ENCODE measurements around the gene AMH.

Gene AMH

DNA sequence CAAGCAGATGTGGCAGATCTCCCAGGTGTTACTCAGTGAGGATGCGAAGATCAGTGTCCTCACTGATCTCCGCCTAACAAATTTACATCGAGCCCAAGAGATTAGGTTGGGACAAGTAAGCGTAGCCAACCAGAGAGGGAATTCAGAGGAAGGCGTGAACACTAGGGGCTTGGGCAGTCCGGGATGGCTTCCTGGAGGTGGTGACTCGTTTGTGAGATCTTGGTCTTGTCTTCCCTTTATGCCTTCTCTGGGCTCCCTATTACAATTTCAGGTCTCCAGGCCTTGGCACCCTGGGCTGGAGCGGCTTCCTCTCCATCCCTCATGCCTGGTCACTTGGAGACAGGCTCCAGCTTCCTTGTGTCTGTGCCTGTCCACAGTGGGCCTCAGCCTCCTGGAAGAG is 6.3 kb upstream of the AMH start:
- peak overlapping the region; percentile 28 for H4K8ac ChIP-seq (ENCODE audit: low read length)

DNA sequence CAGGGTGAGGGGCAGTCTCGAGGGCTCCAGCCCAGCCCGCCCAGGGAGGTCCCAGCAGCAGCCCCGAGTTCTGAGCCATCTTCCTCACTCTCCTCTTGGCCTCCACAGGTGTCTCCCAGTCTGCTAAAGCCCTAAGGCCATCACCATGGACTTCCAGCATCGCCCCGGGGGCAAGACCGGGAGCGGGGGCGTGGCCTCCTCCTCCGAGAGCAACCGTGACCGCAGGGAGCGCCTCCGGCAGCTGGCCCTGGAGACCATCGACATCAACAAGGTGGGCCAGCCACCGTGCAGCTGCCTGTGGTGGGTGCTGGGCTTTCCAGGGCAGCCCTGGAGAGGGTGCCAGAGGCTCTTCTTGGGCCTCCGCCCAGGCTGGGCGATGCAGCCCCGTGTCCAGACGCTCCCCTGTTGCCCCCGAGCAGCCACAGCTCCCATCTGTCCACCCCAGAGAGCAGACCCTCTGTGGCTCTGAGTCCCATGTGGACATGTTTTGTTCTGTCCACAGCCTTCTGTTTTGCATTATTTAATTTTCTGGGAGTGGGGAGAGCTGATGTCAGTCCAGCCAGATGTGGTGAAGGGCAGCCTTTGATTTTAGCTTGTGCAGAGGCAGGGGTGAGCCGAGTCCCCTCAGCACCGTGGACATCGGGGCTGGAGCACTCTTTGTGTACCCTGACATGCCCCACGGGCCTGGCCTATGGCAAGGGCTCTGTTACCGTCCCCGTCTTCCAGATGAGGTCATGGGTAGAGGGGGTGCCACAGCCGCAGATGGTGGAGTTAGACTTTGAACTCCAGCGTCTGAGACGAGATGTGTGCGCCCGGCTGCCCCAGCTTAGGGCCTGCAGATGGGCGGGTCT is 5.6 kb upstream of the AMH start:
- H3K79me1 ChIP-seq (replicated peaks; ENCODE audit: low read length, poor library complexity, severe bottlenecking) = peaks cover 25% of the 10 kb centered on the region
- H3K27me3 ChIP-seq (ENCODE audit: control insufficient read depth in 1 of 2, insufficient read depth in 1 of 2, low read length in 2 of 2) = no peaks in the 10 kb centered on the region
- H4K91ac ChIP-seq (ENCODE audit: low read length) = no peak overlapping the region
- peaks cover 49 to 83% of the 10 kb centered on the region in 2 experiments for H3K36me3 ChIP-seq (ENCODE audit: control insufficient read depth in 1 of 2, insufficient read depth in 2 of 2, low read depth in 1 of 2, low read length in 2 of 2)
- no peaks in the 10 kb centered on the region for H3K9me3 ChIP-seq (ENCODE audit: control insufficient read depth, low read length)
- no peak overlapping the region for H3K23ac ChIP-seq (ENCODE audit: low read length in 2 of 2)
- no peak overlapping the region for H2BK15ac ChIP-seq (ENCODE audit: low read depth, poor library complexity, severe bottlenecking)
- H3K14ac ChIP-seq (ENCODE audit: low read length in 2 of 2) = no peak overlapping the region
- H2AK5ac ChIP-seq (ENCODE audit: low read length, severe bottlenecking) = no peak overlapping the region
- no peak overlapping the region for H2BK5ac ChIP-seq (ENCODE audit: low read depth, low read length, poor library complexity, severe bottlenecking)
- peaks cover 37% of the 10 kb centered on the region for H3K4me1 ChIP-seq (ENCODE audit: control insufficient read depth, insufficient read depth, low read depth, low read length)
- no peak overlapping the region for H3K4me2 ChIP-seq (ENCODE audit: low read length, poor library complexity, severe bottlenecking)
- no peak overlapping the region for H3K27ac ChIP-seq (ENCODE audit: low read length, poor library complexity, severe bottlenecking)
- no peak overlapping the region for H3K18ac ChIP-seq (ENCODE audit: low read depth in 1 of 2, low read length in 2 of 2)
- DNase-seq = no peak
- no peak overlapping the region for H2AFZ ChIP-seq (ENCODE audit: low read depth, low read length)
- H2BK120ac ChIP-seq (ENCODE audit: low read depth, low read length) = no peak overlapping the region
- no peak overlapping the region for H4K8ac ChIP-seq (ENCODE audit: low read length)
- 90% methylated on average over 31 of the region's 32 CpGs for WGBS
- no peak overlapping the region for H3K4ac ChIP-seq (ENCODE audit: low read depth in 1 of 2, low read length in 2 of 2)
- no peak overlapping the region for H3K9ac ChIP-seq (ENCODE audit: low read length)
- no peak overlapping the region for H2BK12ac ChIP-seq (ENCODE audit: low read length in 2 of 2)
- no peak overlapping the region for H3K4me3 ChIP-seq (ENCODE audit: insufficient read depth in 1 of 2, low read depth in 1 of 2, low read length in 2 of 2)

More for the DNA sequence above, 6.3 kb upstream of the AMH start:
- Histone ChIP-seq H3K36me3 (ENCODE audit: control insufficient read depth in 1 of 2, insufficient read depth in 2 of 2, low read depth in 1 of 2, low read length in 2 of 2) (peaks cover 52 to 76% of the 10 kb centered on the region in 2 experiments), H2BK5ac (ENCODE audit: low read depth, low read length, poor library complexity, severe bottlenecking) (no peak overlapping the region), H2BK120ac (ENCODE audit: low read depth, low read length) (no peak overlapping the region), H2AFZ (ENCODE audit: low read depth, low read length) (no peak overlapping the region), H3K18ac (ENCODE audit: low read depth in 1 of 2, low read length in 2 of 2) (no peak overlapping the region), H3K9ac (ENCODE audit: low read length) (no peak overlapping the region), H2AK5ac (ENCODE audit: low read length, severe bottlenecking) (no peak overlapping the region), H3K27ac (ENCODE audit: low read length, poor library complexity, severe bottlenecking) (no peak overlapping the region), H2BK15ac (ENCODE audit: low read depth, poor library complexity, severe bottlenecking) (no peak overlapping the region), H3K4ac (ENCODE audit: low read depth in 1 of 2, low read length in 2 of 2) (peak overlapping the region in 1 of 2 experiments; percentile 38), H3K4me2 (ENCODE audit: low read length, poor library complexity, severe bottlenecking) (no peak overlapping the region), H3K23ac (ENCODE audit: low read length in 2 of 2) (no peak overlapping the region), H3K9me3 (ENCODE audit: control insufficient read depth, low read length) (no peaks in the 10 kb centered on the region), H4K91ac (ENCODE audit: low read length) (no peak overlapping the region), H3K14ac (ENCODE audit: low read length in 2 of 2) (no peak overlapping the region), H3K27me3 (ENCODE audit: control insufficient read depth in 1 of 2, insufficient read depth in 1 of 2, low read length in 2 of 2) (no peaks in the 10 kb centered on the region), H3K4me1 (ENCODE audit: control insufficient read depth, insufficient read depth, low read depth, low read length) (peaks cover 40% of the 10 kb centered on the region), H3K79me1 (replicated peaks; ENCODE audit: low read length, poor library complexity, severe bottlenecking) (peaks cover 20% of the 10 kb centered on the region), H3K4me3 (ENCODE audit: insufficient read depth in 1 of 2, low read depth in 1 of 2, low read length in 2 of 2) (no peak overlapping the region), H2BK12ac (ENCODE audit: low read length in 2 of 2) (no peak overlapping the region)
- DNase-seq = no peak
- 97% methylated on average over 8 of the region's 8 CpGs for WGBS

DNA sequence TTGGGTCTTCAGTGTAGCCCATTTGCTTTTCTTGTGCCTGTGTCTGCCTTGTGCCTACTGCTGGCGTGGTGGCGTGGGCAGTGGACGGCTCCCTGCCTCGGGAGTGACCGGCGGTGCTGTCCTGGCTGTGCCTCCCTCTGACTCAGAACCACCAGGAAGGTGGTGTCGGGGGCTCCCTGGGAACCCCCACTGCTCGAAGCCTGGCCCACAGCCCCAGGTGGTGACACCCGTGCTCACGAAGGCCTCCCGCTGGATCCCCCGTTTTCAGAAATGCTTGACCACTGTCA is 5.1 kb upstream of the AMH start:
- no peak overlapping the region for H3K4me2 ChIP-seq (ENCODE audit: low read length, poor library complexity, severe bottlenecking)
- H4K8ac ChIP-seq (ENCODE audit: low read length) = no peak overlapping the region
- no peak overlapping the region for H2BK12ac ChIP-seq (ENCODE audit: low read length in 2 of 2)
- H3K4ac ChIP-seq (ENCODE audit: low read depth in 1 of 2, low read length in 2 of 2) = no peak overlapping the region
- H3K27me3 ChIP-seq (ENCODE audit: control insufficient read depth in 1 of 2, insufficient read depth in 1 of 2, low read length in 2 of 2) = no peaks in the 10 kb centered on the region
- H4K91ac ChIP-seq (ENCODE audit: low read length) = no peak overlapping the region
- H3K23ac ChIP-seq (ENCODE audit: low read length in 2 of 2) = no peak overlapping the region
- no peak overlapping the region for H2BK5ac ChIP-seq (ENCODE audit: low read depth, low read length, poor library complexity, severe bottlenecking)
- no peak overlapping the region for H3K18ac ChIP-seq (ENCODE audit: low read depth in 1 of 2, low read length in 2 of 2)
- WGBS = 97% methylated on average over 12 of the region's 12 CpGs
- H2AFZ ChIP-seq (ENCODE audit: low read depth, low read length) = no peak overlapping the region
- no peak overlapping the region for H3K27ac ChIP-seq (ENCODE audit: low read length, poor library complexity, severe bottlenecking)
- no peak overlapping the region for H3K4me3 ChIP-seq (ENCODE audit: insufficient read depth in 1 of 2, low read depth in 1 of 2, low read length in 2 of 2)
- peaks cover 52 to 89% of the 10 kb centered on the region in 2 experiments for H3K36me3 ChIP-seq (ENCODE audit: control insufficient read depth in 1 of 2, insufficient read depth in 2 of 2, low read depth in 1 of 2, low read length in 2 of 2)
- H2BK120ac ChIP-seq (ENCODE audit: low read depth, low read length) = no peak overlapping the region
- H2AK5ac ChIP-seq (ENCODE audit: low read length, severe bottlenecking) = no peak overlapping the region
- H3K9ac ChIP-seq (ENCODE audit: low read length) = no peak overlapping the region
- H3K14ac ChIP-seq (ENCODE audit: low read length in 2 of 2) = no peak overlapping the region
- no peaks in the 10 kb centered on the region for H3K9me3 ChIP-seq (ENCODE audit: control insufficient read depth, low read length)
- no peak overlapping the region for H2BK15ac ChIP-seq (ENCODE audit: low read depth, poor library complexity, severe bottlenecking)
- DNase-seq = no peak
- peaks cover 27% of the 10 kb centered on the region for H3K79me1 ChIP-seq (replicated peaks; ENCODE audit: low read length, poor library complexity, severe bottlenecking)
- H3K4me1 ChIP-seq (ENCODE audit: control insufficient read depth, insufficient read depth, low read depth, low read length) = peaks cover 33% of the 10 kb centered on the region

DNA sequence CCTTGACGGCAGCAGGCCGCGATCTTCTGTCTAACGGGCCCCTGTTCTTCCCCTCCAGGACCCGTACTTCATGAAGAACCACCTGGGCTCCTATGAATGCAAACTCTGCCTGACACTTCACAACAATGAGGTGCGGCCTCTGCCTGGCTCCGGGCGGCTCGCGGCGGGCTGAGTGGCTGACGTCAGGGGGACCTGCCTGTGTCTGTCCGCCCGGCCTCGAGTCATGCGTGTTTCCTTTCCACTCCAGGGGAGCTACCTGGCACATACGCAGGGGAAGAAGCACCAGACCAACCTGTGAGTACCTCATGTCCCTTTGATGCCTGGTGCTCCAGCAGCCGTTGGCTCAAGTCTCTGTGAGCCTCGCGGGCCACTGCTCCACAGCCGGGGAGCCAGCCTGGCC is 4.6 kb upstream of the AMH start:
- Histone ChIP-seq H3K27me3 (ENCODE audit: control insufficient read depth in 1 of 2, insufficient read depth in 1 of 2, low read length in 2 of 2) (no peaks in the 10 kb centered on the region), H3K4me1 (ENCODE audit: control insufficient read depth, insufficient read depth, low read depth, low read length) (peaks cover 33% of the 10 kb centered on the region), H3K23ac (ENCODE audit: low read length in 2 of 2) (no peak overlapping the region), H4K8ac (ENCODE audit: low read length) (peak overlapping the region; percentile 8), H3K79me1 (replicated peaks; ENCODE audit: low read length, poor library complexity, severe bottlenecking) (peaks cover 27% of the 10 kb centered on the region), H3K4ac (ENCODE audit: low read depth in 1 of 2, low read length in 2 of 2) (no peak overlapping the region), H2BK5ac (ENCODE audit: low read depth, low read length, poor library complexity, severe bottlenecking) (no peak overlapping the region), H3K27ac (ENCODE audit: low read length, poor library complexity, severe bottlenecking) (no peak overlapping the region), H2AK5ac (ENCODE audit: low read length, severe bottlenecking) (no peak overlapping the region), H3K4me2 (ENCODE audit: low read length, poor library complexity, severe bottlenecking) (no peak overlapping the region), H2BK12ac (ENCODE audit: low read length in 2 of 2) (no peak overlapping the region), H2BK120ac (ENCODE audit: low read depth, low read length) (no peak overlapping the region), H3K9ac (ENCODE audit: low read length) (no peak overlapping the region), H3K36me3 (ENCODE audit: control insufficient read depth in 1 of 2, insufficient read depth in 2 of 2, low read depth in 1 of 2, low read length in 2 of 2) (peaks cover 54 to 93% of the 10 kb centered on the region in 2 experiments), H2BK15ac (ENCODE audit: low read depth, poor library complexity, severe bottlenecking) (no peak overlapping the region), H2AFZ (ENCODE audit: low read depth, low read length) (no peak overlapping the region), H3K9me3 (ENCODE audit: control insufficient read depth, low read length) (no peaks in the 10 kb centered on the region), H3K14ac (ENCODE audit: low read length in 2 of 2) (no peak overlapping the region), H4K91ac (ENCODE audit: low read length) (no peak overlapping the region), H3K18ac (ENCODE audit: low read depth in 1 of 2, low read length in 2 of 2) (no peak overlapping the region), H3K4me3 (ENCODE audit: insufficient read depth in 1 of 2, low read depth in 1 of 2, low read length in 2 of 2) (peak overlapping the region in 1 of 2 experiments; percentile 9)
- 97% methylated on average over 21 of the region's 21 CpGs for WGBS
- DNase-seq = no peak

Measured in mesenchymal stem cell (in vitro differentiated cells and primary cell).